Measurements from ENCODE around the gene TINCR. TPM values are rescaled to one million over a fixed set of nuclear protein-coding genes. Genes with fewer than 3 reads are reported as not detected.

TINCR gene
- total RNA-seq, 1 donor from 2014 or later = not detected

GRCh38 chr19:5603626-5604025 is 35.9 kb upstream of the TINCR start:
- H3K9me3 ChIP-seq (ENCODE audit: control insufficient read depth in 3 of 3, low read length in 3 of 3) = no peaks in the 10 kb centered on the region
- H3K4me3 ChIP-seq (ENCODE audit: low read length in 3 of 3) = no peak overlapping the region
- H3K36me3 ChIP-seq (ENCODE audit: control insufficient read depth in 3 of 3, insufficient read depth in 3 of 3, low read length in 3 of 3) = peaks cover 70 to 82% (median 78%) of the 10 kb centered on the region in 3 donors
- peaks cover 0 to 4% (median 0%) of the 10 kb centered on the region in 3 donors for H3K4me1 ChIP-seq (ENCODE audit: control insufficient read depth in 3 of 3, insufficient read depth in 3 of 3, low read length in 3 of 3)
- no peak overlapping the region for H3K9ac ChIP-seq (ENCODE audit: low read depth in 1 of 3, low read length in 3 of 3)
- no peak overlapping the region for H3K27ac ChIP-seq (ENCODE audit: low read depth, low read length)
- no peaks in the 10 kb centered on the region for H3K27me3 ChIP-seq (ENCODE audit: control insufficient read depth in 3 of 3, insufficient read depth in 3 of 3, low read length in 3 of 3)

GRCh38 chr19:5600797-5601196 is 33.0 kb upstream of the TINCR start:
- H3K27ac ChIP-seq (ENCODE audit: low read depth, low read length) = no peak overlapping the region
- H3K27me3 ChIP-seq (ENCODE audit: control insufficient read depth in 3 of 3, insufficient read depth in 3 of 3, low read length in 3 of 3) = no peaks in the 10 kb centered on the region
- H3K9me3 ChIP-seq (ENCODE audit: control insufficient read depth in 3 of 3, low read length in 3 of 3) = no peaks in the 10 kb centered on the region
- H3K4me3 ChIP-seq (ENCODE audit: low read length in 3 of 3) = no peak overlapping the region
- H3K4me1 ChIP-seq (ENCODE audit: control insufficient read depth in 3 of 3, insufficient read depth in 3 of 3, low read length in 3 of 3) = peaks cover 0 to 4% (median 0%) of the 10 kb centered on the region in 3 donors
- H3K9ac ChIP-seq (ENCODE audit: low read depth in 1 of 3, low read length in 3 of 3) = no peak overlapping the region
- peaks cover 78 to 85% (median 81%) of the 10 kb centered on the region in 3 donors for H3K36me3 ChIP-seq (ENCODE audit: control insufficient read depth in 3 of 3, insufficient read depth in 3 of 3, low read length in 3 of 3)

GRCh38 chr19:5595745-5596144 is 28.0 kb upstream of the TINCR start:
- Histone ChIP-seq H3K9ac (ENCODE audit: low read depth in 1 of 3, low read length in 3 of 3) (no peak overlapping the region), H3K36me3 (ENCODE audit: control insufficient read depth in 3 of 3, insufficient read depth in 3 of 3, low read length in 3 of 3) (peaks cover 93 to 94% (median 93%) of the 10 kb centered on the region in 3 donors), H3K4me3 (ENCODE audit: low read length in 3 of 3) (no peak overlapping the region), H3K27ac (ENCODE audit: low read depth, low read length) (no peak overlapping the region), H3K9me3 (ENCODE audit: control insufficient read depth in 3 of 3, low read length in 3 of 3) (no peaks in the 10 kb centered on the region), H3K4me1 (ENCODE audit: control insufficient read depth in 3 of 3, insufficient read depth in 3 of 3, low read length in 3 of 3) (peaks cover 0 to 2% (median 0%) of the 10 kb centered on the region in 3 donors), H3K27me3 (ENCODE audit: control insufficient read depth in 3 of 3, insufficient read depth in 3 of 3, low read length in 3 of 3) (no peaks in the 10 kb centered on the region)

- H3K9ac ChIP-seq (ENCODE audit: low read depth in 1 of 3, low read length in 3 of 3) = no peak overlapping the region
- no peaks in the 10 kb centered on the region for H3K9me3 ChIP-seq (ENCODE audit: control insufficient read depth in 3 of 3, low read length in 3 of 3)
- peaks cover 94% of the 10 kb centered on the region in 3 donors for H3K36me3 ChIP-seq (ENCODE audit: control insufficient read depth in 3 of 3, insufficient read depth in 3 of 3, low read length in 3 of 3)
- H3K4me3 ChIP-seq (ENCODE audit: low read length in 3 of 3) = no peak overlapping the region
- H3K27ac ChIP-seq (ENCODE audit: low read depth, low read length) = no peak overlapping the region
- H3K27me3 ChIP-seq (ENCODE audit: control insufficient read depth in 3 of 3, insufficient read depth in 3 of 3, low read length in 3 of 3) = no peaks in the 10 kb centered on the region
- no peaks in the 10 kb centered on the region for H3K4me1 ChIP-seq (ENCODE audit: control insufficient read depth in 3 of 3, insufficient read depth in 3 of 3, low read length in 3 of 3)
Observed at GRCh38 chr19:5595129-5595528, 27.4 kb upstream of the TINCR start.

- no peak overlapping the region for H3K9ac ChIP-seq (ENCODE audit: low read depth in 1 of 3, low read length in 3 of 3)
- H3K4me1 ChIP-seq (ENCODE audit: control insufficient read depth in 3 of 3, insufficient read depth in 3 of 3, low read length in 3 of 3) = peaks cover 0 to 3% (median 2%) of the 10 kb centered on the region in 3 donors
- H3K4me3 ChIP-seq (ENCODE audit: low read length in 3 of 3) = no peak overlapping the region
- H3K27me3 ChIP-seq (ENCODE audit: control insufficient read depth in 3 of 3, insufficient read depth in 3 of 3, low read length in 3 of 3) = no peaks in the 10 kb centered on the region
- H3K36me3 ChIP-seq (ENCODE audit: control insufficient read depth in 3 of 3, insufficient read depth in 3 of 3, low read length in 3 of 3) = peaks cover 94 to 95% (median 94%) of the 10 kb centered on the region in 3 donors
- no peak overlapping the region for H3K27ac ChIP-seq (ENCODE audit: low read depth, low read length)
- H3K9me3 ChIP-seq (ENCODE audit: control insufficient read depth in 3 of 3, low read length in 3 of 3) = no peaks in the 10 kb centered on the region
Observed at GRCh38 chr19:5594521-5594950, 26.8 kb upstream of the TINCR start.

GRCh38 chr19:5593343-5594255 is 25.8 kb upstream of the TINCR start:
- H3K9ac ChIP-seq (ENCODE audit: low read depth in 1 of 3, low read length in 3 of 3) = no peak overlapping the region
- H3K27me3 ChIP-seq (ENCODE audit: control insufficient read depth in 3 of 3, insufficient read depth in 3 of 3, low read length in 3 of 3) = no peaks in the 10 kb centered on the region
- H3K9me3 ChIP-seq (ENCODE audit: control insufficient read depth in 3 of 3, low read length in 3 of 3) = no peaks in the 10 kb centered on the region
- no peak overlapping the region for H3K4me3 ChIP-seq (ENCODE audit: low read length in 3 of 3)
- no peak overlapping the region for H3K27ac ChIP-seq (ENCODE audit: low read depth, low read length)
- peaks cover 93 to 95% (median 94%) of the 10 kb centered on the region in 3 donors for H3K36me3 ChIP-seq (ENCODE audit: control insufficient read depth in 3 of 3, insufficient read depth in 3 of 3, low read length in 3 of 3)
- peaks cover 3 to 12% (median 10%) of the 10 kb centered on the region in 3 donors for H3K4me1 ChIP-seq (ENCODE audit: control insufficient read depth in 3 of 3, insufficient read depth in 3 of 3, low read length in 3 of 3)

GRCh38 chr19:5592531-5593342 is 25.0 kb upstream of the TINCR start:
- Histone ChIP-seq H3K36me3 (ENCODE audit: control insufficient read depth in 3 of 3, insufficient read depth in 3 of 3, low read length in 3 of 3) (peaks cover 93 to 96% (median 94%) of the 10 kb centered on the region in 3 donors), H3K4me3 (ENCODE audit: low read length in 3 of 3) (no peak overlapping the region), H3K4me1 (ENCODE audit: control insufficient read depth in 3 of 3, insufficient read depth in 3 of 3, low read length in 3 of 3) (peaks cover 10 to 19% (median 17%) of the 10 kb centered on the region in 3 donors)

GRCh38 chr19:5591476-5591875 is 23.7 kb upstream of the TINCR start:
- Histone ChIP-seq H3K27me3 (ENCODE audit: control insufficient read depth in 3 of 3, insufficient read depth in 3 of 3, low read length in 3 of 3) (no peaks in the 10 kb centered on the region), H3K27ac (ENCODE audit: low read depth, low read length) (no peak overlapping the region), H3K4me3 (ENCODE audit: low read length in 3 of 3) (no peak overlapping the region), H3K36me3 (ENCODE audit: control insufficient read depth in 3 of 3, insufficient read depth in 3 of 3, low read length in 3 of 3) (peaks cover 92 to 96% (median 93%) of the 10 kb centered on the region in 3 donors), H3K4me1 (ENCODE audit: control insufficient read depth in 3 of 3, insufficient read depth in 3 of 3, low read length in 3 of 3) (peaks cover 13 to 25% (median 17%) of the 10 kb centered on the region in 3 donors), H3K9me3 (ENCODE audit: control insufficient read depth in 3 of 3, low read length in 3 of 3) (no peaks in the 10 kb centered on the region), H3K9ac (ENCODE audit: low read depth in 1 of 3, low read length in 3 of 3) (no peak overlapping the region)

More at GRCh38 chr19:5592531-5593342, 25.0 kb upstream of the TINCR start:
- Histone ChIP-seq H3K9me3 (ENCODE audit: control insufficient read depth in 3 of 3, low read length in 3 of 3) (no peaks in the 10 kb centered on the region), H3K27me3 (ENCODE audit: control insufficient read depth in 3 of 3, insufficient read depth in 3 of 3, low read length in 3 of 3) (no peaks in the 10 kb centered on the region), H3K9ac (ENCODE audit: low read depth in 1 of 3, low read length in 3 of 3) (no peak overlapping the region), H3K27ac (ENCODE audit: low read depth, low read length) (no peak overlapping the region)

- no peaks in the 10 kb centered on the region for H3K27me3 ChIP-seq (ENCODE audit: control insufficient read depth in 3 of 3, insufficient read depth in 3 of 3, low read length in 3 of 3)
- peaks cover 86 to 93% (median 91%) of the 10 kb centered on the region in 3 donors for H3K36me3 ChIP-seq (ENCODE audit: control insufficient read depth in 3 of 3, insufficient read depth in 3 of 3, low read length in 3 of 3)
- H3K4me1 ChIP-seq (ENCODE audit: control insufficient read depth in 3 of 3, insufficient read depth in 3 of 3, low read length in 3 of 3) = peaks cover 20 to 32% (median 23%) of the 10 kb centered on the region in 3 donors
- H3K9me3 ChIP-seq (ENCODE audit: control insufficient read depth in 3 of 3, low read length in 3 of 3) = no peaks in the 10 kb centered on the region
- H3K27ac ChIP-seq (ENCODE audit: low read depth, low read length) = no peak overlapping the region
- no peak overlapping the region for H3K9ac ChIP-seq (ENCODE audit: low read depth in 1 of 3, low read length in 3 of 3)
- no peak overlapping the region for H3K4me3 ChIP-seq (ENCODE audit: low read length in 3 of 3)
Observed at GRCh38 chr19:5590865-5591154, 23.1 kb upstream of the TINCR start.

Data from skeletal muscle tissue (tissue), 4 donors.